HCT116 (cell line): ENCODE results near the gene INTS1.

Experiments used
- EZH2phosphoT487 ChIP-seq: fragments of 200-600 bp; IDR thresholded peaks from 2 replicates; pipeline ENCODE4 v1.6.1; 2018; ENCODE audit warnings: antibody characterized with exemption, borderline replicate concordance
- FOSL1 ChIP-seq: IDR thresholded peaks from 2 replicates; pipeline ENCODE4 v1.6.1; 2012; ENCODE audit warnings: low read depth
- POLR2A ChIP-seq: IDR thresholded peaks from 2 replicates; pipeline ENCODE4 v1.7.0; 2011; ENCODE audit warnings: borderline replicate concordance; ENCODE audit not compliant: insufficient read depth, insufficient read length; ENCODE audit errors: extremely low read depth
- SIN3A ChIP-seq: IDR thresholded peaks from 2 replicates; pipeline ENCODE4 v1.6.1; 2012; ENCODE audit warnings: low read depth
- TCF7L2 ChIP-seq: IDR thresholded peaks from 2 replicates; pipeline ENCODE4 v1.7.0; 2011; ENCODE audit warnings: borderline replicate concordance, inconsistent platforms; ENCODE audit not compliant: insufficient read depth, insufficient read length; ENCODE audit errors: extremely low read depth
- YY1 ChIP-seq: IDR thresholded peaks from 2 replicates; pipeline ENCODE4 v1.6.1; 2011; ENCODE audit warnings: low read length, low read depth, moderate library complexity, mild to moderate bottlenecking; ENCODE audit not compliant: insufficient replicate concordance; ENCODE audit errors: extremely low read depth
- ZNF274 ChIP-seq: fragments of 200-500 bp; sonication (Bioruptor generic); IDR thresholded peaks from 2 replicates; pipeline ENCODE4 v1.6.1; 2014; ENCODE audit warnings: mild to moderate bottlenecking, low read depth, low read length, inconsistent platforms
- TF ChIP-seq, protein P1 (sequence below), 3 experiments: fragments of 200-600 bp in 1 of 3; sonication (generic) in 1 of 3; IDR thresholded peaks in 2 of 3; conservative IDR thresholded peaks in 1 of 3; 2 replicates each; pipeline ENCODE4 v1.5.1; 2012 to 2017; ENCODE audit warnings: low read depth in 2 of 3, low read length in 2 of 3, antibody characterized with exemption in 1 of 3, borderline replicate concordance in 1 of 3, control low read depth in 1 of 3, mild to moderate bottlenecking in 1 of 3, mixed read lengths in 1 of 3, mixed run types in 1 of 3, moderate library complexity in 1 of 3; ENCODE audit not compliant: insufficient read depth in 1 of 3
- TF ChIP-seq, protein P2 (sequence below): IDR thresholded peaks from 2 replicates; pipeline ENCODE4 v1.6.1; 2012

DNA sequence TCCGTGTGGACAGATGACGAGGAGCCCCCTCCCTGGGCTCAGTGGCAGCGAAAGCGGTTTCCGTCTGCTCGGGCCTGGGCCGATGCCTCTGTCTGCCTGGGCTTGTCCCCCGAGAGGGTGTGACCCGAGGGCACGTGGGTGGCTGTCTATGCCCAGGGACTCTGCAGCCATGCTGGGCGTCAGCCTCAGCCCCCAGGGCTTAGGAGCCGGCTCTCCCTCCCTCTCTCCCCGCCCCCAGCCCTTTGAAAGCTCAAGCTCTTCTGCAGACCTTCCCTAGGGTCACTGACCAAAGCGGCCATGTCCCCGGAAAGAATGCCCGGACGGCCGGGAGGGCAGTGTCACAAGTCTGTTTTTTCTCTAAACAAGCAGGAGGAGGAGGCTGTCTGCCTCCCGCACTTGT, 52.0 kb downstream of the INTS1 start:
- TF ChIP-seq, protein P1, sequence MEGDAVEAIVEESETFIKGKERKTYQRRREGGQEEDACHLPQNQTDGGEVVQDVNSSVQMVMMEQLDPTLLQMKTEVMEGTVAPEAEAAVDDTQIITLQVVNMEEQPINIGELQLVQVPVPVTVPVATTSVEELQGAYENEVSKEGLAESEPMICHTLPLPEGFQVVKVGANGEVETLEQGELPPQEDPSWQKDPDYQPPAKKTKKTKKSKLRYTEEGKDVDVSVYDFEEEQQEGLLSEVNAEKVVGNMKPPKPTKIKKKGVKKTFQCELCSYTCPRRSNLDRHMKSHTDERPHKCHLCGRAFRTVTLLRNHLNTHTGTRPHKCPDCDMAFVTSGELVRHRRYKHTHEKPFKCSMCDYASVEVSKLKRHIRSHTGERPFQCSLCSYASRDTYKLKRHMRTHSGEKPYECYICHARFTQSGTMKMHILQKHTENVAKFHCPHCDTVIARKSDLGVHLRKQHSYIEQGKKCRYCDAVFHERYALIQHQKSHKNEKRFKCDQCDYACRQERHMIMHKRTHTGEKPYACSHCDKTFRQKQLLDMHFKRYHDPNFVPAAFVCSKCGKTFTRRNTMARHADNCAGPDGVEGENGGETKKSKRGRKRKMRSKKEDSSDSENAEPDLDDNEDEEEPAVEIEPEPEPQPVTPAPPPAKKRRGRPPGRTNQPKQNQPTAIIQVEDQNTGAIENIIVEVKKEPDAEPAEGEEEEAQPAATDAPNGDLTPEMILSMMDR (IDR thresholded peaks at IDR 0.05 in 2 of 3, conservative IDR thresholded peaks at IDR 0.05 in 1 of 3; ENCODE audit: borderline replicate concordance in 1 of 3, insufficient read depth in 1 of 3, low read depth in 2 of 3, low read length in 2 of 3) = no peak
- TF ChIP-seq, protein P2, sequence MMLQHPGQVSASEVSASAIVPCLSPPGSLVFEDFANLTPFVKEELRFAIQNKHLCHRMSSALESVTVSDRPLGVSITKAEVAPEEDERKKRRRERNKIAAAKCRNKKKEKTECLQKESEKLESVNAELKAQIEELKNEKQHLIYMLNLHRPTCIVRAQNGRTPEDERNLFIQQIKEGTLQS = no peak
- TF ChIP-seq POLR2A (no peak), ZNF274 (no peak), SIN3A (no peak), FOSL1 (no peak), TCF7L2 (no peak), YY1 (no peak), EZH2phosphoT487 (no peak)
